HG02973 (cell line): ENCODE measurements around the gene SPATC1L.

ENCODE experiments used
- ATAC-seq: cut with Tn5 transposase; IDR thresholded peaks from one replicate; pipeline ENCODE4 v1.9.1; 2021; ENCODE audit warnings: moderate library complexity; ENCODE audit not compliant: unreplicated experiment

The SPATC1L gene

DNA sequence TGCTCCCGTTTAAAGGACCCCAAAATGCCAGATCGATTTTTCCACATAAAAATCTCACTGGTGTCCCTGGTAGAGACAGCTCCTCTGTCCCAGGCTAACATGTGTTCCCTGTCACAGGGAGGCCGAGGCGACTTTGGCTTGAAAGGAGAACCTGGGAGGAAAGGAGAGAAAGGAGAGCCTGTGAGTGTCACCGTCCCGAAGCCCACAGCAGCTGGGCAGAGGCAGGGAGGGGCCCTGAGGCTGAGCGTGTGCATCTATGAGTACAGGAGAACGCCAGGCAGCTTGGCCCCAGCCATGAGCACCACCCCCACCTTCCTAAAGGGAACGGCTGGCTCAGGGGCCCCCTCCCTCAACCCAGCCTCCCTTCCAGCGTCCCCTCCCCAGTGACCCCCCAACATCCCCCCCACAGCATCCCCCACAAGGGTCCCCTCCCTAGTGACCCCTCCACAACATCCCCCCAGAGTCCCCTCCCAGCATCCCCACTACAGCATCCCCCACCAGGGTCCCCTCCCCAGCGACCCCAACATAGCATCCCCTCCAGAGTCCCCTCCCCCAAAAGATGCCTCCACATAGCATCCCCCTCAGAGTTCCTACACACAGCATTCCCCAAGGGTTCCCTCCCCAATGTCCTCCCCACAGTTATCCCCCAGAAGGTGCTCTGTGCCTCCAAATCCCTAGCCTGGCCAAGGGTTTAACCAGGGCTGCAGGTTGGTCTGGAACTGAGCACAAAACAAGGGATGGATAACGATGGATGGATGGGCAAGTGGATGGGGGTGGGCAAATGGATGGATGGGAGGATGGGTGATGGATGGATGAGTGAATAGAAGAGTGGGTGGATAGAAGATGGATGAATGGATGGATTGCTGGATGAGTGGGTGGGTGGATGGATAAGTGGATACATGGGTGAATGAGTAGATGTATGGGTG is 61.2 kb downstream of the SPATC1L start:
- no peak for ATAC-seq

DNA sequence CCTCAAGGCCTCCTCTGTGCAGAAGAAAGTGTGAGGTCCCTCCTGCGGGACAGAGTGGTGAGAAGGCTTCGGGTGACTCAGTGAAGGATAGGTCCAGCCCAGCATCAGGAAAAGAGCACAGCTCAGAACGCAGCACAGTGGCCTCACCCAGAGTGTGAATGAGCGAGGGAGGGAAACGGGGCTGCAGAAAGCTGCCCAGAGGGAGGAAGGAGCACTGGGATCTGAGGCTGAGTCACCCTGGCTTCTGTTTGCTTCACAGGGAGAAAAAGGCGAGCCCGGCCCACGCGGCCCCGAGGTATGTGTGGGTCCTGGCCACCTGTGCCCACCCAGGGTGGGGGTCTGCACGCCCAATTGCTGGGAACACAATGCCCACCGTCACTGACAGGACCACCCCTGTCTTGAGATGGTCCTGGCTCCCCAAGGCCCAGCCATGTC is 62.0 kb downstream of the SPATC1L start:
- no peak for ATAC-seq

DNA sequence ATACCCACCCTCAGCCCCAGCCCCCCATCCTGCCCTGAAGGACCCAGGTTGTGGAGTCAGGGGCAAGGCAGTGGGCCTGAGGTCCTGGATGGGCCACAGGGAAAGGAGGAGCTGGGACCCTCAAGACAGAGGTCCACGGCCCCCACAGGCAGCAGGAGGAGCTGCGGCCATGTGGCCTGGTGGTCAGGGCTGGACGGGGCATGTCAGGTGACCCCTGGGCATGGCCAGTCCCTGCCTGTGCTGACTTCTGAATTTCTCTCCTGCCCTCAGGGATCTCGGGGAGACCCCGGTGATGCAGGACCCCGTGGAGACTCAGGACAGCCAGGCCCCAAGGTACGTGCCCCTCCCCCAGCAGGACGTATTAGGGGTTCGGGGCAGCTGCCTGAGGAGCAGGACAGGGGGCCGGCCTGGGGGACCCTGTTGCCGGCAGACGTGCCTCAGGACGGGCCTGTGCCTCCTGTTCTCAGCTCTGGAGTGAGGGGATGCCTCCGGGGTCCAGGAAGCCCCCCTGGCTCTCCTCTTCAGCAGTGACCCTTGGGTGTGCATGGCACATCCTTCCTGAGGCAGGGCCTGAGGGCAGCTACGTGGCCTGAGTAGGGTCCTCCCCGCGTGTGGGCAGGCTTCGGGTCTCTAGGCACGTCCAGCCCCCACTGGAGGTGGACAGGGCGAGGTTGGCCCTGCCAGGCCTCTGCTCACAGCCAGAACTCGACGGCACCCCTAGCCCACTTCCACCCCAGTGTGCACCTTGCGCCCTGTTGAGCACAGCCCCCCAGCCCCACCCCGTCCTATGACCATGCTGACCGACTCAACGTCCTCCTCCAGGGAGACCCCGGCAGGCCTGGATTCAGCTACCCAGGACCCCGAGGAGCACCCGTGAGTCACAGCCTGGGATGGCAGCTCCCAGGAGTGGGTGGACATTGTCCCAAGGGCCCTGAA is 62.7 kb downstream of the SPATC1L start:
- ATAC-seq, result no peak

DNA sequence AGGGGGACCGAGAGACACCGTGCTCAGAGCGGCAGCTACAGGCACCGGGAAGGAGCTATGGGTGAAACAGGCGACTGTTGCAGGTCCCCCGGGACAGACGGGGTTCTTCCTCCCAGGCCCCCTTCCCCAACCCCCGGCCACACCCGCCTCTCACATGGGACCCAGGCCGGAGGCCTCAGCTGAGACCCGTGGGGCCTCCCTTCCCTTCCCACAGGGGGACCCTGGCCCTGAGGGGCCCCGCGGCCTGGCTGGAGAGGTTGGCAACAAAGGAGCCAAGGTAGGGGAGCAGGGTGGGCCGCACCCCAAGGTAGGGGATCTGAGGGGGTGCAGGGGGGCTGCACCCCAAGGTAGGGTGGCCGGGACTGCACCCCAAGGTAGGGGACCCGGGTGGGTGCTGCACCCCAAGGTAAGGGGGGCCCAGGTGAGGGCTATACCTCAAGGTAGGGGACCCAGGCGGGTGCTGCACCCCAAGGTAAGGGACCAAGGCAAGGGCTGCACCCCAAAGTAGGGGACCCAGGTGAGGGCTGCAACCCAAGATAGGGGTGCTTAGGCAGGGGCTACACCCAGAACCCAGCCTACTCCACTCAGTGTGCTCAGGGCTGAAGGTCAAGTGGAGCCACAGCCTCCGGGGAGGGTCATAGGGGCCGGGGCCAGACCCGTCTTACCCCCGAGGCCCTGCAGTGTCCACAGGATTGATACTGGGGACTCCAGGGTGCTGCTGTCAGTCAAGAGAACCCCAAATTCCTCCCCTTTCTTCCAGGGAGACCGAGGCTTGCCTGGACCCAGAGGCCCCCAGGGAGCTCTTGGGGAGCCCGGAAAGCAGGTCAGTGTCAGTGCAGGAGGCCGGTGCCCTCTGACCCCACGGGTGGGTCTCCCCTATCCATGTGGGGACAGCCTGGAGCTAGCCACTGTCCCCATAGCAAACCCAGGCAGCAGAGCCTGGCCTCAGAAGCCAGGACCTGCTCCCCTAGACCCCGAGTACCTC is 63.7 kb downstream of the SPATC1L start:
- no peak for ATAC-seq

DNA sequence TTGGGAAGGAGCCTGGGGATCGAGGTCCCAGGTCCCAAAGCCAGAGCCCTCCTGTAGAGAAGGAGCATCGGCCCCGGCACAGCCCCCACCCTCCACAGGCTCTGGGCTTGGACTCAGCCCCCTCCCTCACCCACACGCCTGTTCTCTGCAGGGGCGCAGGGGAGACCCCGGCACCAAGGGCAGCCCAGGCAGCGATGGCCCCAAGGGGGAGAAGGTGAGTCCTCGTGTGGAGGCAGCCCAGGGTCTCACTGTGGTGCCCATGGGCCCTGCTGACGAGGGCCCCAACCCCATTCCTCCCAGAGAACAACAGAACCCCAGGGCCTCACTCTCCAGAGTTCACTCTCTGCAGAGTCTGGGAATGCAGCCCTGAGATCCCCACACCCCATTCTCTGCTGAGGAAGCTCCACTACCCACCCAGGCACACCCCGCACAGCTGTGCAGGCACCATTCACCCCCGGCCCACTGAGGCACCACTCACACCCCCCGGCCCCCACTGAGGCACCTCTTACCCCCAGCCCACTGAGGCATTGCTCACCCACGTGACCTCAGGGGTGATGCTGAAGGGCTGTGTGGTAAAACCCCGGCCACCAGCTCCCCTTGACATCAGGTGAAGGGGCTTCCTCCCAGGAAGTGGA is 64.5 kb downstream of the SPATC1L start:
- no peak for ATAC-seq

DNA sequence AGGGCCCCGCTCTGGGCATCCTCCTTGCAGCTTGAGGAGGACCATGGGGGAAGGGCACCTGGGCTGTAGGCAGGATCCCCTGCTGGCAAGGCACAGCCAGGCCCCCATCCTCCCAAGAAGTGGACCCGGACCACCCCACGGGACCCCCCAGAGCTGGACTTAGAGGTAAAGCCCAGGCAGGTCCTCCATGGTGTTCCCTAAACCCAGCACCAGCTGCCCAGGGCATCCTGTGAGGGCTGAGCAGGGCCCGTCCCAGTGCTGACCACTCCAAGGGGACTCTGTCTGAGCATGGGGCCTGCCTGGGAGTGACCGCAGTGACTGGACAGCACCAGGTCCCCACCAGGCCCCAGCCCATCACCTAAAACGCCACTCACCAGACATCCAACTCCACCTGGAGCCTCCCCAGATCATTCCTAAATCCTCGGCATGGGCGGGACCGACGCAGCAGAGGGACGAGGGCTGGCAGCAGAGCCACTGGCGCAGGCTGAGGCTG is 65.1 kb downstream of the SPATC1L start:
- no peak for ATAC-seq

DNA sequence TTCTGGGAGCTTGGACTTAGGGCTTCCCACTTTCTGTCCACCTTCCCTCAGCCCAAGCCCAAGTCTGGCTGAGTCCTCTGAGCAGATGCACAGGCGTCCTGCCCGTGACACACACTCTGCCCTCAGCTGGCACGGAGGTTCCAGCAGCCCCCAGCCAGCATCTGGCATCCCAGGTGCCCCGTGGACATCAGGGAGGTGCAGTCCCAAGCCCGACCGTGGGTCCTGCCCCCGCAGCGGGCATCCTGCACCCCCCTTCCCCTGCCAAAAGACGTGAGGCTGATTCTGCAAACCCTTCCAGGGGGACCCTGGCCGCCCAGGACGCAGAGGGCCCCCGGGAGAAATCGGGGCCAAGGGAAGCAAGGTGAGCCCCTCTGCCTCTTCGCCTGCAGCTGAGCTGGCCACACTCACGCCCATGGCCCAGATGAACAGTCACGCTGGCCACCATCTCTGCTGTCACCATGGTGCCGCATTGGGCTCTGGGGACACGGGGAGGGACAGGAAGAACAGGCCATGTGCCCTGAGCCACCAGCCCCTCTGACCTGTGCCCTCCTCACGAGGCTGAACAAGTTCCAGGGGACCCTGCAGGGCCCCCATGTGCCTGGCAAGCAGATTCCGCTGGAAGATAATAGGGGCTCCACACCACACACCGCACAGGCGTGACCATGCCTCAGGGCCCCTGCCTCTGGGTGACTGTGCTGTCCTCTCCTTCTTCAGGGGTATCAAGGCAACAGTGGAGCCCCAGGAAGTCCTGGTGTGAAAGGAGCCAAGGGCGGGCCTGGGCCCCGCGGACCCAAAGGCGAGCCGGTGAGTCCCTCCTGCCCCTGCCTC is 65.7 kb downstream of the SPATC1L start:
- no peak for ATAC-seq

DNA sequence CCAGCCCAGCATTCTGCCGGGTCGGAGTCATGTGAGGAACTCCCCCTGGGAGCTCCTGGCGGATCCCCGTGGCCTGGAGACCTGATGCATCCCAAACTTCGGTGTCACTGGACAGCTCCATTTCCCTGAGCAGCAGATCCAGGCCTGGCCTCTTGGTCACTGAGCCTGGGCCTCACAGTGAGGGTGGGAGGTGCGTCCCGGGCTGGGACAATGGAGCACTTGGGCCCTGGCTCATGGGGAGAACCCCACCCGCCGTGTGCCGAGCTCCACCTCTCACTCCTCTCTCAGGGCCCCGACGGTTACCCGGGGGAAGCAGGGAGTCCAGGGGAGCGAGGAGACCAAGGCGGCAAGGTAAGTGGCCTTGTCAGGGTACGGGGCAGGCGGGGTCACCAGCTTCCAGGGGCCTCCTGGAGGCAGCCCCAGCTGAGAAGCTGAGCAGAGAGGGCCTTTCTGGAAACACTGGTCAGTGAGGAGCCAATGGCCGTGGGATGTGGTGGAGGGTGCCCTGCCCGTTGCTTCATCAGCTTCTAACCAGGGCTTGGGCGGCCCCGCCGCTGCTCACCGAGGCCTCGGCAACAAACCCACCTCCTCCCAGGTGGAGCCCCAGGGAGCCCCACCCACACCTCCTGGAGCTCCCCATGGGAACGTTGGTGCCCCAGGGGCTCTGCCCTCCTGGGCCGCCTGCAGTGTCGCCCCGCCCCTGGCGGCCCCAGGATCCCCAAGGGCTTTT is 66.5 kb downstream of the SPATC1L start:
- ATAC-seq, result no peak

DNA sequence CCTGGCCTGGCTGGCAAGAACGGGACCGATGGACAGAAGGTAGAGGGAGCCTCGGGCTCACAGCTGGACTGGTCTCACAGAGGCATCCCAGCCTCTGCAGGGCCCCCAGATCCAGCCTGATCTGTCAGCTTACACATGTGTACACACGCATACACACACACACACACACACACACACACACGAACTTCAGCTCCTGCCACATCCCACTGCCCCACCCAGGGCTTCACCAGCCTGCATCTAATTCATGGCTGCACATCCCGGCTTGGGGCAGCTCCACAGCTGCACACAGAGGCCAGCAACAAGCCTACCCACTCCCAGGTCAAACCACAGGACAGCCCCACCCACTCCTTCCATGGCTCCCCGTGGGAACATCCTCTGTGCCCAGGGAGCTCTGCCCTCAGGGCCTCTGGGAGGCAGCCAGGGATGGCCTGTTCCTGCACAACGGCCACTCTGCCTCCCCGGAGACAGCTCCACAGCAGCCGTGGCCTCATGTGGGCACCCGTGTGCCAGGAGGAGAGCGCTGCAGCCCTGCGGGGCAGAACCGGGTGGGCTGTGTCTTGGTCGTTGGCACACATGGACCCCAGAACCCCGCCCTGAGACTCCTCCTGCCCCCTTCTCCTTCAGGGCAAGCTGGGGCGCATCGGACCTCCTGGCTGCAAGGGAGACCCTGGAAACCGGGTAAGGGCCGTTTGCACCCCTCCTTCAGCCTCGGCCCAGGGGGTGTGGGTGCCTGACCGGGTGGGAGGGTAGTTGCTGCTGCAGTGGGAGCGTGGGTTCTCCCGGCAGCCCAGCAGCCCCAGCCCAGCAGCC is 67.3 kb downstream of the SPATC1L start:
- ATAC-seq, result no peak

DNA sequence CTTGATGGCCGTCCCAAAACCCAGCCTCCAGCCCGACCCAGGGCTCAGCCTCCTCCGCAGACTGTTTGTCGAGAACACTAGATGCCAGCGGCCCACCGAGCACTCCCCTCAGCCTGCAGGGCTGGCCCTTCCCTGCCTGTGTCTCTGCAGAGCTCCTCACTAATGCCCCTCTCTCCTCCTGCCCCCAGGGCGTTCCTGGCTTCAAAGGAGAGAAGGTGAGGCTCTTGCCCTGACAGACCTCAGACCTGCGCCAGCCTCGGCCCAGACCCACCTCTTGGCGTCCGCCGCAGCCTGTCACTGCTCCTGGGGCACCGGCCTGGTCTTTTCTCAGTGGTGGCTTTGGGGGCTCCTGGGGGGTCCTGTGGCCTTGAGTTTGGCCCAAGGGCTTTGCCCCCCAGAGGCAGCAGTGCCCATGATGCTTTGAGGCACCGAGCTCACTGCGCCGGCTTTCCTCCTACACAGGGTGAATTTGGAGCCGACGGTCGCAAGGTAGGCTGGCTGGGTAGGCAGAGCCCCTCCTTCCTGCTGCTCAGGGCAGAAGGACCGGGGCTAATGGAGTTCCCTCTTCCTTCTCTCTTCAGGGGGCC is 68.0 kb downstream of the SPATC1L start:
- no peak for ATAC-seq

DNA sequence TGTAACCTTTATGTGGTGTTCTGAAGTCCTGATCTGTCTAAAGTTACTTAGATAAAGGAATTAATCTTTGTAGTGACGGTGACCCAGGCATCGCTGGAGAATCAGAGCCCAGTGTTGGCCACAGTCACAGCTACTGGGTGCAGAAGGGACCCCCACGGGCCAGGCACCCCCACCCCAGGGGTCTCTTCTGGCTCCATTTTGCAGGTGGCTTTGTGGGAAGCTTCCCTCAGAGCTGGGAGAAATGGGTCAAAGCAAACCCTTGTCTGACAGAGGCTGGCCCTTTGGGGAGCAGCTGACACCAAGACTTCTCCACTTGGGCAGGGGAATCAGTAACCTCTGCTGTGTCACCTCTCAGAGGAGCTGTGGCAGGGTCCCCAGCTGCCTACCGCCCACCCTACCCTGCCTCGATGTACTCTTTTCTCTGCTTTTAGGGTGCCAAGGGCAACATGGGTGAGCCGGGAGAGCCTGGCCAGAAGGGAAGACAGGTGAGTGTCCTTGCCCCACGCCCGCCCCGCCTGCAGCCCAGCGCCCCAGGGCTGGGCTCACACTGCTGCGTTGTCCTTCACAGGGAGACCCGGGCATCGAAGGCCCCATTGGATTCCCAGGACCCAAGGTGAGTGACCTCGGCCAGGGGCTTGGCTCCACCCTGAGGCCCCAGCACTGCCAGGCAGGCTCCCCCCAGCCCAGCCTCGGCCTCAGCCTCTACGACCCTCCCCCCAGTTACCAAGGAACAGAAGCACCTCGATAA is 68.6 kb downstream of the SPATC1L start:
- no peak for ATAC-seq

DNA sequence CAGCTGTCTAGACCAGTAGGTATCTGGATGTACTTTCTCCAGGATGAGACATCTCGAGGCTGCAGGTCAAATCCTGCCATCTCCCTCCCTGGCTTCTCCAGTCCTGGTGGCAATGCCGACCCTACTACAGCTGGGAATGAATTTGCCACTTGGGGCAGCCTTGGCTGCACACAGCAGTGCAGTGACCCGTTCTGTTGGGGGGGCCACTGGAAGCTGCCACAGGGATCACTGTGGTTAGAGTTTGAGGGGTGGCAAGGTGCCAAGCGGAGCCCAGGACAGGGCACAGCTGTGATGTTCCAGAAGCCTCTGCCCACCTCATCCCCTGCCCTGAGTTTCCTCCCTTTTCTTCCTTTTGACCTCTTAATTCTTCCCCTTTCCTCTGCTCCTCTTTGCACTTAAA is 69.3 kb downstream of the SPATC1L start:
- ATAC-seq, result no peak

DNA sequence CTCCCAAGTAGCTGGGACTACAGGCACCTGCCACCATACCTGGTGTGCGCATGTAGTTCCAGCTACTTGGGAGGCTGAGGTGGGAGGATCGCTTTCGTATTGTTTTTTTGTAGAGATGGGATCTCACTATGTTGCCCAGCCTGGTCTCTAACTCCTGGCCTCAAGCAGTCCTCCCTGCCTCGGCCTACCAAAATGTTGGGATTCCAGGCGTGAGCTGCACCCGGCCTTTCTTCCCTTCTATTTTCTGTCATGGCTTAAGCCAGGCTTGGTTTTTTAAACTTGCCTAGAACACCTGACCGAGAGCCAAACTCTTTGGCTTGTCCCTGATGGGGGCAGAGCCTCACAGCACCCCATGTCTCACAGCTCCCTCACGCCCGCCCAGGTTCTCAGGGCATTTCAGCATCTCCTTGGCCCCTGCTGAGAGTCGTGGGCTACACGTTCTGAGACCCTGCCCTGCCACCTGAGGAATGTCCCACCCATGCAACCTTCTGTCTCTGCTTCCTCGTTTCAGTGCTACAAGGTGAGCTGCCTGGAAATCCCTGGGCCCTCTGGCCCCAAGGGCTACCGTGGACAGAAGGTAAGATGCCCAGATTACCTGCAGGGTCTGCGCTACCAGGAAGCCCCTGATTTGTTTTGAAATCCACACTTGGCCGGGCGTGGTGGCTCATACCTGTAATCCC is 70.6 kb downstream of the SPATC1L start:
- no peak for ATAC-seq

DNA sequence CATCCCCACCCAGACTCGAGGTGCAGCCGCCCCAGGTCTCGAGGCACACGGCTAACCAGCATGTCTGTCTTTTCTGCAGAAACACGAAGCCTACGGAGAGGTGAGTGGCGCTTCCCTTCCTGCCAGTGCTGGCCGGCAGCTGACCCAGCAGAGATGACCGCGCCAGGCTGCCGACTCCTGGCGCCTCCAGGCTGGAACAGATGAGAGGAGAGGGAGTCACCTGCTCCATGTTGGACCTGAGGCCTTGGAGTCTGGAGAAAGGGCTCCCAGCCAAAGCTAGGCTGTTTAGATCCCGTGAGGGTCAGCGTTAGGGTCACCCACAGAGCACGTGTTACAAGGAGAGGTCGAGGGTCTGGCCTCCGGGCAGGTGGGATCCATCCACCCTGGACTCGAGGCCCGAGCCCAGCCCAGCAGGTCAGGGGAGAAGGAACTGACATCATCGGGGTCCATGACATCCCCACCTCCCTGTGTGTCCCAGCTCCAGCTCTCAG is 71.5 kb downstream of the SPATC1L start:
- ATAC-seq, result no peak

DNA sequence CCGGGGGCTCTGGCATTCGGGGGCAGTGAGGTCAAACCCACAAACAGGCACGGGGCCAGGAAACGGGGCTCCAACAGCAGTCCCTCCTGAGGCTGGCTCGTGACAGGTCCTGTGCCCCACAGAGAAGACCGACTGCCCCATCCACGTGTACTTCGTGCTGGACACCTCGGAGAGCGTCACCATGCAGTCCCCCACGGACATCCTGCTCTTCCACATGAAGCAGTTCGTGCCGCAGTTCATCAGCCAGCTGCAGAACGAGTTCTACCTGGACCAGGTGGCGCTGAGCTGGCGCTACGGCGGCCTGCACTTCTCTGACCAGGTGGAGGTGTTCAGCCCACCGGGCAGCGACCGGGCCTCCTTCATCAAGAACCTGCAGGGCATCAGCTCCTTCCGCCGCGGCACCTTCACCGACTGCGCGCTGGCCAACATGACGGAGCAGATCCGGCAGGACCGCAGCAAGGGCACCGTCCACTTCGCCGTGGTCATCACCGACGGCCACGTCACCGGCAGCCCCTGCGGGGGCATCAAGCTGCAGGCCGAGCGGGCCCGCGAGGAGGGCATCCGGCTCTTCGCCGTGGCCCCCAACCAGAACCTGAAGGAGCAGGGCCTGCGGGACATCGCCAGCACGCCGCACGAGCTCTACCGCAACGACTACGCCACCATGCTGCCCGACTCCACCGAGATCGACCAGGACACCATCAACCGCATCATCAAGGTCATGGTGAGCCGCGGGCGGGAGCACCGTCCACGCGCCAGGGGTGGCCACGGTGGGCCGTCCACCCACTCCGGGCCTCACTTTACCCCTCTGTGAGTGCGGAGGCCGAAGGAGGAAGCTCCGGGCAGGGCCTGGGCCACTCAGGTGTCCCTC is 72.2 kb downstream of the SPATC1L start:
- no peak for ATAC-seq
